ENCODE results near the gene SVOP.

SVOP gene

GRCh38 chr12:108972358-108972757, 48.5 kb downstream of the SVOP start:
- no peak for DNase-seq

GRCh38 chr12:108969622-108970021, 51.2 kb downstream of the SVOP start:
- DNase-seq, result no peak

- DNase-seq, result no peak
Observed at GRCh38 chr12:108967869-108968540, 52.9 kb downstream of the SVOP start.

- no peak for DNase-seq
Observed at GRCh38 chr12:108966378-108967151, 54.3 kb downstream of the SVOP start.

GRCh38 chr12:108965886-108966285, 55.0 kb downstream of the SVOP start:
- no peak for DNase-seq

GRCh38 chr12:108964371-108965352, 56.2 kb downstream of the SVOP start:
- DNase-seq, result no peak

DNA sequence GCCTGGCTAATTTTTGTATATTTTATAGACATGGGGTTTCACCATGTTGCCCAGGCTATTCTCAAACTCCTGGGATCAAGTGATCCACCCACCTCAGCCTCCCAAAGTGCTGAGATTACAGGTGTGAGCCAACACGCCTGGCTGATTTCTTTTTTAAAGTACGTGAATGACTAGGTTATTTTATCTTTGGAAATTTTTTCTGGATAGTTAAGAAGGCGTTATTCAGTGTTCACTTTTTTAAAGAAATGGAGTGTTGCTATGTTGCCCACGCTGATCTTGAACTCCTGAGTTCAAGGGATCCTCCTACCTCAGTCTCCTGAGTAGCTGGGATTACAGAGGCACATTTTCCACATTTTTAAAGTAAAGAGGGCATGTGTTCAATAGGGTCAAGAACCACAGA, 58.6 kb downstream of the SVOP start:
- DNase-seq, result no peak

DNA sequence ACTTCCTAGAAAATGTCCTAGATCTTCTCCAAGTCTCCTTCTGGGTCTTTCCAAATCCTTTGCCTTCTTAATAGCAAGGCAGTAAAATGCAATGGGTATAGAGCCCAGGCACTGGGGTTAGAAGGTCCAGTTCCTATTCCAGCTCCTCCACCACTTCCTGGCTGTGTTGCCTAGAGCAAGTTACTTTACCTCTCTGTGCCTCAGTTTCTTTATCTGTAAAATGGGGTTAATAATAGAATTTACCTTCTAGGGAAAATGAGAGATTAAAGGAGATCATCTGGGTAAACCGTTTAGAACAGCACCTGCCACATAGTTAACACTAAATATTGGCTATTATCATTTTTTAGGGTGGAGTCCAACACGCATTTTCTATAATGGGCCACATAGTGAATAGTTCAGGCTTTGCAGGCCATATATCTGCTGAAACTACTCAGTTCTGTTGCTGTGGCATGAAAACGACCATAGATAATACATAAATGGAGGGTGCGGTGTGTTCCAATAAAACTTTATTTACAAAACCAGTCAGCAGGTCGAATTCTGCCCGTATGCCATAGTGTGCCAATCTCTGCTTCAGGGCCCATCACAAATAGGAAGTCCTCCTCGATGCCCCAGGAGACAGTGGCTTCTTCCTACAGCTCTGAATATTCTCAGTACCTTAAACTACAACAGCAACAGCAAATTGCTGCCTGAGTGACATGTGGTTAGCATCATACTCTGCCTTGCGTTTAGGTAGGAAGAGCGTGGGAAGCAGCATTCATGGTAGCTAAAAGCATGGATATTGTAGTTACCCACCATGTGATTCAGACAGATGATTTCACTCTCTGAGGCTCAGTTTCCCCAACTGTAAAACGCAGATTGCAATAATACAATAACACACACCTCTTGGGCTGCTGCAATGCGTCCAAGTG, 60.9 kb downstream of the SVOP start:
- no peak for DNase-seq

- DNase-seq, result no peak
Observed at GRCh38 chr12:108955225-108955835, 65.5 kb downstream of the SVOP start.

DNA sequence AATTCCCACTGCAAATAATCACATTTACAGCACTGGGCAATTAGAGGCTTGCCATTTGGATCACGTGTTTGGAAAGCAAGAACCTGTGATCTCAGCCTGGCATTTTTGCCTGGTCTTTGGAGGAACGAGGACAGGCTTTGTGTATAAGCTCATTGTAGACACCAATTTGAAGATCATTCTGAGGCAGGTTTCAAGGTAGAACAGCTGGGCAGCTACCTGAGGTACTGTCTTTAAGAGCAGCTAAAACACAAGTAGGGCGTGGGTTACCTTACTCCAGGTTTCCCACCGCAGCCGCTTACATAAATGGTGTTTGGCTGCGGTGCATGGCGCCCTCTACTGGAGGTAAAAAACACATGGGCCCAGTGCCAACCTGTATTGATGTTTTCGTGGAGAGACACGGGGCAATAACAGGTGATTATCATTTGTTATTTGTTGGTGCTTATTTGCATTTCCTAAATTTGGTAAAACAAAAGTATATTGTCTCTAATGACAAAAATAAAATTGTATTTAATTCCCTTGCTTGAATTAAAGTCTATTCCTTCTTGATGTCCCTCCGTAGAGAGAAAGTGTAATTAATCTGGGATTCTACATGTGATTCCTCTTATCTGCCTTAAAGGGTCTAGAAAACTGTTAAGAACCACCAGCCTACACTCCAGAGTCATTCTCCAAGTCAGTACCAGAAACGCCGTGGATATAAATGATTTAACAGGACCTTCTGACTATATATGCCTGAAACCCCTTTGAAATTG, 69.7 kb downstream of the SVOP start:
- peak; percentile 31 to 78 (median 53) for DNase-seq

- no peak for DNase-seq
Observed at GRCh38 chr12:108949976-108950375, 70.9 kb downstream of the SVOP start.

DNA sequence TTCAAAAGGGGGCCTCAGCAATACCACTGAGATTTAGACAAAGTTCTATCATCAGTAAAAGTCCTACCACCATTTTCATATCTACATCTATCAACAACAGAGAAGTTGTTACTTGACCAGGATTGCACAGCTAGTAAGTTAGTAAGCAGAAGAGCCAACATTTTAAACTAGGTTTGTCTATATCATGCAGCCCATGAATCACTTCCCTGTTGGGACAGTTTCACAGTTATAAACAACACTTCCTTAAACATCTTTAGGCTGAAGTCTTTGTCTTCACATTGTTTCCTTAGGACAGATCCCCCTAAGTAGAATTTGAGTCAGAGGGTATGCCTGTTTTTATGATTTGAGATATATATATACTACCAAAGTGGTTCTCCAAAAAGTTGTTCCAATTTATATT, 72.5 kb downstream of the SVOP start:
- DNase-seq, result no peak

GRCh38 chr12:108947097-108947496, 73.8 kb downstream of the SVOP start:
- DNase-seq, result no peak

GRCh38 chr12:108940138-108940537, 80.7 kb downstream of the SVOP start:
- no peak for DNase-seq

- peak in 1 of 5 experiments; percentile 57 for DNase-seq
Observed at GRCh38 chr12:108939594-108939993, 81.3 kb downstream of the SVOP start.

DNA sequence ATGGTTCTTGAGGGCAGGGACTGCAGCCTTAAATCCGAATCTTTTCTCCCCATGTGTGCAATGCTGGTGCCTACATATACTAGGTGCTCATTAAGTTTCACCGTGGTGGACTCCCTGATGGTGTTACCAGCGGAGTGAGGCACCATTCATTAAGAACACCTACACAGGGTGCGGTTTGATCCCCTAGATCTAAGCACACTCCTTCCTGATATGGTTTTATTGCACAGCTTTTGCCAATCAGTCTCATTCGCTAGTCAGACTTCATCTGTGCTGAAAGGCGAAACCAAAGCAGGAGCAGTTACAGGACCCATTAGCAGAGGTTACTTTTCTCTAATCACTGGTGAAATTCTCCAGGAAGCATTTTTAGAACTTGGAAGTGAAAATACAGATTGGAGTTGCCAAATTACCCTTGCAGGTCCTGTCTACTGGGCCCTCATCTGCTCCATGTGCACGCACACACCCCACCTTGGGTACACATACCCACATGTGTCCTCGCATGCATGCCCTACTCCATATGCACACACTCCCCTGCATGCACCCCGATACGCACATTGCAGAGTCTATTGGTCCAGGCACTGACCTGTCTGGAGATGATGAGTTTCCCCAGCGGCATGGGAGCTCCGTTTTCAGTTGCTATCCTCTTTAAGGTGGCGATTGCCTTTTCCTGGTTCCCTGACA, 82.5 kb downstream of the SVOP start:
- no peak for DNase-seq

DNA sequence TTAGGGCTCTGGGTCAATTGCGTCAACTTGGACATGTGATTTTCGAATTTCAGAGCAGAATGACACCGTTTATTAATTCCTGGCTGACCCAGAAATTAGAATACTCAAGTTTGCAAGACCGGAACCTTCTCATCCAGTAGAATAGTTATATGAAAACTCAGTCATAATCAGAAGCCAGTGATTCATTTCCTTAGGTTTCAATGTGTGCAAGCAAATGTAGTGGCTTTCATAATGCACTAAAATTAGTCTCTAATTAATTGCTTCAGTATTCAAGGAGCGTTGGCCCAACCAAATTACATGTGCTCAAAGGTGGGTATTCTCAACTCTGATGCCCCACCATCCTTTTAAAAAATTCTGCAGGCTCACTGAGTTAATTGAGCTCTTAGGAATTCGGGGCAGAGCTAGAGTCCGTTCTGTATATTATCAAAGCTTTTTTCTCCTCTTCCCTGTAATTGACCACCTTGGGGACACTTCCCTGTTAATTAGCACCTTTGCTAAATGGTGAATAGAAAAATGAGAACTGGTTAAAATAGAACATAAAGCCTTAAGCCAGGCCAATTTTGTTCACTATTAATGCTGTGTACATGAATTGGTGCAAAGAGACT, 85.6 kb downstream of the SVOP start:
- no peak for DNase-seq

DNA sequence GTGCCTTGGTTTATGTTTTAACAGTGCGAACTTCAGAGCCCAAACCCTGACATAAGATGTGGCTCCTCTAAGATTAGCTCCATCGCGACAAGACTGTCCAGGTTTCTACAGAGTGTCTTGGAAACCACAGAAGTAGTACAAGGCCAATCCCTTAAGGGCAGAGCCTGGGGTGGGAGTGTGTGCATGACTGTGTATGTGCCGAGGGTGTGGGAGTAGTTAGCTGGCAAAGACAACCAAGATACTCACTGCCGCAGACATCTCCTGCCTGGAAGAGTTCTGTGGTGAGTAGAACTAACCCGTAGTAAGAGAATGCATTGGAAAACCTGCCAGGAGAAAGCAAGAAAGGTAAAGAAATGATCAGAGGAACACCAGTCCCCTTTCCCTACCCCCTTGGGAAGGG, 86.9 kb downstream of the SVOP start:
- DNase-seq, result no peak

- DNase-seq, result no peak
Observed at GRCh38 chr12:108930756-108931155, 90.1 kb downstream of the SVOP start.

DNA sequence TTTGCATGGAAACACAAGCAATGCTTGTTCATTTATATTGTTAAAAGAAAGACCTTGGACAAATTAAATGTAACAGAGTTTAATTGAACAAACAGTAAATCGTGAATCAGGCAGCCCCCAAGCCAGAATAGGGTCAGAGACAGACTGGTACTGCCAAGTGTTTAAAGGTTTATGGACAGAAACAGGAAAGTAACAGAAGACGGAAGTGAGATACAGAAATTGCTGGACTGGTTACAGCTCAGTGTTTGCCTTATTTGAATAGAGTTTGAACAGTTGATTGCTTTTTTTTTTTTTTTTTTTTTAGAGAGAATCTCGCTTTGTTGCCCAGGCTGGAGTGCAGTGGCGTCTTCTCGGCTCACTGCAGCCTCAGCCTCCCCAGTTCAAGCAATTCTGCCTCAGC, 90.7 kb downstream of the SVOP start:
- no peak for DNase-seq

All from T-helper 2 cell (primary cell).